NT2/D1 (cell line): ENCODE results near the gene TIAM1.

Experiments
- SUZ12 ChIP-seq: IDR thresholded peaks from 2 replicates; pipeline ENCODE4 v1.6.1; 2011; ENCODE audit not compliant: insufficient read length, insufficient read depth; ENCODE audit errors: extremely low read depth
- YY1 ChIP-seq: IDR thresholded peaks from 2 replicates; pipeline ENCODE4 v1.6.1; 2011; ENCODE audit not compliant: insufficient read length, insufficient read depth
- ZNF274 ChIP-seq: IDR thresholded peaks from 2 replicates; pipeline ENCODE4 v1.6.1; 2011; ENCODE audit warnings: mild to moderate bottlenecking, low read depth, low read length

DNA sequence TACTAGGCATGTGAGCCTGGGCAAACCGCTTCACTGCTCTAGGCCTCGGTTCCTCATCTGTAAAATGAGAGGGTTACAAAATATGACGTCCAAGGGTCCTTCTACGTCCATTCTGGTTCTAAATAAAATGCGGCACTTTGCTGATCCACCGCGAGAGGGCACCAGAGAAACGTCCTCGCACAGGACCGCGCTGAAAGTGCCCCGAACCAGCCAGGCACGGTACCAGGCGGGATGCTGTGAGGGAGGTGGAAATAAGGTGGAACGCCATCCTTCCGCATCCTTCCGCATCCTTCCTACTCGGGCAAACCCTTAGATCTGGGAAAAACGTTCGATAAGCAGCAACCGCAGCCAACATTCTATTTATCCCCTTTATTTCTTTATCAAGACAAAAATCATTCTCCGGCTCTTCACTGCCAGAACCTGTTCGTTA is 245.5 kb downstream of the TIAM1 start:
- TF ChIP-seq YY1 (no peak), ZNF274 (no peak), SUZ12 (no peak)
